ENCODE measurements around the gene IDH3G.

Gene IDH3G

GRCh38 chrX:153771415-153772315, 22.5 kb downstream of the IDH3G start:
- Histone ChIP-seq H3K36me3 (replicated peaks) (no peaks in the 10 kb centered on the region), H3K4me3 (ENCODE audit: low read depth, low read length) (no peak overlapping the region), H3K27ac (no peak overlapping the region), H3K27me3 (replicated peaks) (no peaks in the 10 kb centered on the region)
- TF ChIP-seq, protein P1, sequence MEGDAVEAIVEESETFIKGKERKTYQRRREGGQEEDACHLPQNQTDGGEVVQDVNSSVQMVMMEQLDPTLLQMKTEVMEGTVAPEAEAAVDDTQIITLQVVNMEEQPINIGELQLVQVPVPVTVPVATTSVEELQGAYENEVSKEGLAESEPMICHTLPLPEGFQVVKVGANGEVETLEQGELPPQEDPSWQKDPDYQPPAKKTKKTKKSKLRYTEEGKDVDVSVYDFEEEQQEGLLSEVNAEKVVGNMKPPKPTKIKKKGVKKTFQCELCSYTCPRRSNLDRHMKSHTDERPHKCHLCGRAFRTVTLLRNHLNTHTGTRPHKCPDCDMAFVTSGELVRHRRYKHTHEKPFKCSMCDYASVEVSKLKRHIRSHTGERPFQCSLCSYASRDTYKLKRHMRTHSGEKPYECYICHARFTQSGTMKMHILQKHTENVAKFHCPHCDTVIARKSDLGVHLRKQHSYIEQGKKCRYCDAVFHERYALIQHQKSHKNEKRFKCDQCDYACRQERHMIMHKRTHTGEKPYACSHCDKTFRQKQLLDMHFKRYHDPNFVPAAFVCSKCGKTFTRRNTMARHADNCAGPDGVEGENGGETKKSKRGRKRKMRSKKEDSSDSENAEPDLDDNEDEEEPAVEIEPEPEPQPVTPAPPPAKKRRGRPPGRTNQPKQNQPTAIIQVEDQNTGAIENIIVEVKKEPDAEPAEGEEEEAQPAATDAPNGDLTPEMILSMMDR (IDR thresholded peaks at IDR 0.05; ENCODE audit: low read depth, low read length, missing control alignments) = no peak
- in situ Hi-C loops (cut with HindIII; ENCODE audit: low pct_ligation_motif_present, low sequenced_read_pairs) = no loop called here
- DNase-seq = no peak

GRCh38 chrX:153770601-153771414, 23.4 kb downstream of the IDH3G start:
- H3K36me3 ChIP-seq (replicated peaks) = no peaks in the 10 kb centered on the region
- no peak for DNase-seq
- no peak overlapping the region for H3K4me3 ChIP-seq (ENCODE audit: low read depth, low read length)
- H3K27ac ChIP-seq = no peak overlapping the region
- H3K27me3 ChIP-seq (replicated peaks) = no peaks in the 10 kb centered on the region
- in situ Hi-C loops (cut with HindIII; ENCODE audit: low pct_ligation_motif_present, low sequenced_read_pairs) = no loop called here
- TF ChIP-seq, protein P1 (IDR thresholded peaks at IDR 0.05; ENCODE audit: low read depth, low read length, missing control alignments) = no peak

DNA sequence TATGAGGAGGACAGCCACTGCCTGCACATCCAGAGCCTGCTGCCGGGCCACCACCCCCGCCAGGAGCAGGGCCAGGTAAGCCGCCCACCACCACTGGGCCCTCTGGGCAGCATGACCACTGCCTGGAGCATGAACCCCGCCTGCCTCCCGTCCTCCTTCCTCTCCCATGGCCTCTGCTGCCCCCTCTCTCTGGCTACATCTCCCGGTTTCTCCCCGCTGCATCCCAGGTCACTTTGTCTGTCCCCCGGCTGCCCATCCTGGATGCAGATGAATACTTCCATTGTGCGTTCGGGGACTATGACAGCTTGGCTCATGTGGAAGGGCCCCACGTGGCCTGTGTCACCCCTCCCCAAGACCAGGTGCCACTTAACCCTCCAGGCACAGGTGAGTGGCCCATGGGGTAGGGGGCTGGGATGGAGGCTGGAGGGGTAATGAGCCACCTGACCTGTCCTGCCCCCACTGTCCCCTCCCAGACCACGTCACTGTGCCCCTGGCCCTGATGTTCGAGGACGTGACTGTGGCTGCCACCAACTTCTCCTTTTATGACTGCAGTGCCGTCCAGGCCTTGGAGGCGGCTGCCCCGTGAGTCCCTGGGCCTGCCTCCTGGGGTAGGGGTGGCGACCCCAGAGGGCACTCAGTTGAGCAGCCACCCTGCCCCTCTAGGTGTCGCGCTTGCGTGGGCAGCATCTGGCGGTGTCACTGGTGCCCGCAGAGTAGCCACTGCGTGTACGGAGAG, 24.1 kb downstream of the IDH3G start:
- no peak overlapping the region for H3K4me3 ChIP-seq (ENCODE audit: low read depth, low read length)
- DNase-seq = no peak

GRCh38 chrX:153769158-153769864, 24.9 kb downstream of the IDH3G start:
- no peaks in the 10 kb centered on the region for H3K27me3 ChIP-seq (replicated peaks)

More for the DNA sequence above, 24.1 kb downstream of the IDH3G start:
- H3K36me3 ChIP-seq (replicated peaks) = no peaks in the 10 kb centered on the region
- no peak overlapping the region for H3K27ac ChIP-seq
- no peaks in the 10 kb centered on the region for H3K27me3 ChIP-seq (replicated peaks)
- in situ Hi-C loops (cut with HindIII; ENCODE audit: low pct_ligation_motif_present, low sequenced_read_pairs) = no loop called here
- TF ChIP-seq, protein P1 (IDR thresholded peaks at IDR 0.05; ENCODE audit: low read depth, low read length, missing control alignments) = no peak

More at GRCh38 chrX:153769158-153769864, 24.9 kb downstream of the IDH3G start:
- no peak overlapping the region for H3K27ac ChIP-seq
- in situ Hi-C loops (cut with HindIII; ENCODE audit: low pct_ligation_motif_present, low sequenced_read_pairs) = no loop called here
- H3K36me3 ChIP-seq (replicated peaks) = no peaks in the 10 kb centered on the region
- H3K4me3 ChIP-seq (ENCODE audit: low read depth, low read length) = no peak overlapping the region
- TF ChIP-seq, protein P1 (IDR thresholded peaks at IDR 0.05; ENCODE audit: low read depth, low read length, missing control alignments) = no peak
- DNase-seq = no peak

Measured in brain microvascular endothelial cell (primary cell).